K562 (cell line): ENCODE data around the gene KCNF1. TPM values are rescaled to one million over a fixed set of nuclear protein-coding genes. Genes with fewer than 3 reads are reported as not detected.

Source experiments
- ATAC-seq: fragments of 200-7000 bp; cut with Tn5 transposase; 3 replicates; pipeline ENCODE4 v1.9.1; 2020; ENCODE audit warnings: moderate library complexity
- BruUV-seq: library from RNA; stranded (reverse); fragments of 400-500 nt; replicated peaks from 2 replicates; lab custom pipeline; 2021; lab: Mats Ljungman, UMichigan
- CTCF ChIA-PET: fragments of 300-600 bp; formaldehyde crosslinking; extraction: SDS; loops from one replicate; lab custom pipeline; 2021; ENCODE audit warnings: low intra/inter-chr PET ratio; lab: Yijun Ruan, JAX
- POLR2A ChIA-PET: fragments of 300-600, 350-650 bp; sonication (Branson Sonifier 250); formaldehyde crosslinking; extraction: SDS; loops from one replicate; lab custom pipeline; 2021; ENCODE audit warnings: antibody characterized with exemption, inconsistent platforms; lab: Yijun Ruan, JAX
- DNase-seq, 4 experiments: peaks; one replicate each; pipeline versions ENCODE4 v3.0.0 to v3.0.0-alpha.2; 2011 to 2018; ENCODE audit warnings: low spot score in 3 of 4, mixed read lengths in 3 of 4; ENCODE audit errors: extremely low read depth in 1 of 4
- FAIRE-seq: peaks from 2 replicates; lab custom pipeline; 2011; peaks lifted over from hg19 to GRCh38; lab: Jason Lieb, UNC
- H2AFZ ChIP-seq: 2 replicates; pipeline ENCODE4 v1.6.0; 2011; ENCODE audit warnings: low read depth, low read length, control low read depth, inconsistent platforms
- H3K27ac ChIP-seq: fragments of 200-600 bp; 3 replicates; pipeline ENCODE4 v1.8.0; 2011; ENCODE audit warnings: low read depth, mild to moderate bottlenecking, control low read depth, inconsistent platforms, low read length, moderate library complexity, mixed read lengths; ENCODE audit errors: extremely low read depth
- H3K27me3 ChIP-seq, 2 experiments: fragments of 300-600 bp in 1 of 2; 2 replicates in 1 of 2; 3 replicates in 1 of 2; pipeline versions ENCODE4 v1.6.0 to v1.8.0; 2011; ENCODE audit warnings: inconsistent platforms in 2 of 2, low read length in 2 of 2, mild to moderate bottlenecking in 1 of 2, mixed read lengths in 1 of 2, moderate library complexity in 1 of 2; ENCODE audit not compliant: control insufficient read depth in 2 of 2, insufficient read depth in 2 of 2
- H3K36me3 ChIP-seq: fragments of 300-600 bp; 3 replicates; pipeline ENCODE4 v1.8.0; 2011; ENCODE audit warnings: mild to moderate bottlenecking, low read length, inconsistent platforms; ENCODE audit not compliant: control insufficient read depth, insufficient read depth
- H3K4me1 ChIP-seq, 2 experiments: fragments of 200-600 bp in 1 of 2; replicated peaks in 1 of 2; 2 replicates in 1 of 2; 3 replicates in 1 of 2; pipeline versions ENCODE4 v1.5.1 to v1.8.0; 2011; ENCODE audit warnings: inconsistent platforms in 2 of 2, low read length in 2 of 2, mild to moderate bottlenecking in 1 of 2, mixed read lengths in 1 of 2, moderate library complexity in 1 of 2; ENCODE audit not compliant: control insufficient read depth in 2 of 2, insufficient read depth in 2 of 2
- H3K4me2 ChIP-seq: 2 replicates; pipeline ENCODE4 v1.6.1; 2011; ENCODE audit warnings: low read length, control low read depth, inconsistent platforms, mixed read lengths; ENCODE audit not compliant: insufficient read depth
- H3K4me3 ChIP-seq: fragments of 200-600 bp; sonication (generic), shearing (Covaris generic); 2 replicates; pipeline ENCODE4 v1.5.1; 2016; ENCODE audit warnings: control low read depth, inconsistent platforms
- H3K79me2 ChIP-seq: fragments of 200-600 bp; 3 replicates; pipeline ENCODE4 v1.8.0; 2011; ENCODE audit warnings: low read length, inconsistent platforms; ENCODE audit not compliant: control insufficient read depth, insufficient read depth
- H3K9ac ChIP-seq, 2 experiments: 2 replicates each; pipeline versions ENCODE4 v1.6.0 to v1.6.1; 2011; ENCODE audit warnings: low read depth in 2 of 2, low read length in 2 of 2, control low read depth in 1 of 2, inconsistent platforms in 1 of 2, mild to moderate bottlenecking in 1 of 2, mixed read lengths in 1 of 2; ENCODE audit not compliant: insufficient read depth in 1 of 2
- H3K9me1 ChIP-seq: one replicate; pipeline ENCODE4 v1.6.0; 2011; ENCODE audit warnings: inconsistent platforms, mild to moderate bottlenecking, low read length, moderate library complexity; ENCODE audit not compliant: control insufficient read depth, insufficient read depth
- H3K9me3 ChIP-seq: replicated peaks from 2 replicates; pipeline ENCODE4 v1.5.1; 2011; ENCODE audit warnings: low read depth, low read length, inconsistent platforms; ENCODE audit not compliant: control insufficient read depth, insufficient read depth
- H4K20me1 ChIP-seq: replicated peaks from 2 replicates; pipeline ENCODE4 v1.6.1; 2011; ENCODE audit warnings: low read length, inconsistent platforms, mixed read lengths; ENCODE audit not compliant: control insufficient read depth, insufficient read depth
- GABPA ChIP-seq: fragments of 200-800 bp; sonication (Bioruptor generic); conservative IDR thresholded peaks from 2 replicates; pipeline ENCODE4 v1.6.1; 2016; ENCODE audit warnings: low read depth, missing genetic modification characterization, missing compliant biosample characterization
- NFYB ChIP-seq: IDR thresholded peaks from 2 replicates; pipeline ENCODE4 v1.6.1; 2011; ENCODE audit warnings: mild to moderate bottlenecking, moderate library complexity; ENCODE audit not compliant: insufficient read length; ENCODE audit errors: extremely low read depth
- PTRF ChIP-seq: fragments of 450-650 bp; IDR thresholded peaks from 2 replicates; pipeline ENCODE4 v1.6.1; 2016; ENCODE audit warnings: mild to moderate bottlenecking, missing genetic modification characterization, missing compliant biosample characterization
- SNRNP70 ChIP-seq: fragments of 200-400 bp; formaldehyde crosslinking; optimal IDR thresholded peaks from 2 replicates; pipeline ENCODE3; 2017; ENCODE audit warnings: low read depth, low read length
- ZNF134 ChIP-seq: fragments of 250-450 bp; sonication (Bioruptor Pico); conservative IDR thresholded peaks from 2 replicates; pipeline ENCODE4 v1.4.0; 2020
- WGBS: fragments of 100-300 bp; shearing (Covaris generic); methylation state at CpG from one replicate; pipeline ENCODE4 v1.1.6; 2016; ENCODE audit warnings: low coverage, mixed read lengths; ENCODE audit not compliant: insufficient coverage; ENCODE audit errors: missing lambda C conversion rate; 5-methylcytosine and 5-hydroxymethylcytosine counted together
- in situ Hi-C: fragments of 300-500 bp; cut with MboI; formaldehyde crosslinking; loops from 4 replicates; pipeline ENCODE4 v1.15.0; 2018; ENCODE audit warnings: inconsistent platforms, mixed read lengths
- intact Hi-C: fragments of 100-400 bp; cut with micrococcal nuclease; formaldehyde crosslinking; loops from 2 replicates; pipeline ENCODE4 v1.14.2; 2022
- polyA plus RNA-seq, 8 experiments: library from polyadenylated mRNA; depleted of rRNA in 4 of 8; stranded (reverse) in 5 of 8; unstranded in 3 of 8; fragments of >200 nt; fragmentation: Nextera tagmentation in 2 of 8; fragmentation: Illumina TruSeq in 1 of 8; extraction: Ambion mirVana in 2 of 8; extraction: Trizol in 1 of 8; gene quantifications; 2 replicates each; pipeline versions ENCODE4 v1.2.1 to v1.2.3, GENCODE V29; 2011 to 2014; ENCODE audit warnings: inconsistent platforms in 1 of 8, missing spikeins in 1 of 8
- total RNA-seq, 7 experiments: library from RNA; depleted of rRNA in 6 of 7; stranded (reverse); fragments of >200 nt in 6 of 7; fragmentation: Illumina TruSeq in 2 of 7; extraction: Trizol in 2 of 7; gene quantifications; 2 replicates each; pipeline versions ENCODE4 v1.2.1 to v1.2.3, GENCODE V29; 2011 to 2021; ENCODE audit warnings: low replicate concordance in 1 of 7
- TF ChIP-seq, protein P1 (sequence below): fragments of 450-650 bp; IDR thresholded peaks from 2 replicates; pipeline ENCODE4 v1.6.1; 2016; ENCODE audit warnings: low read depth
- TF ChIP-seq, protein P2 (sequence below): IDR thresholded peaks from 2 replicates; pipeline ENCODE4 v1.6.1; 2016; ENCODE audit warnings: missing genetic modification characterization, missing compliant biosample characterization
- TF ChIP-seq, protein P3 (sequence below): fragments of 250-450 bp; sonication (Bioruptor Pico); IDR thresholded peaks from 2 replicates; pipeline ENCODE4 v1.4.0; 2020; ENCODE audit warnings: mild to moderate bottlenecking, moderate library complexity

Gene KCNF1
- total and polyA plus RNA-seq, 9 of the 15 experiments (the other 6 are each of a cell fraction or from before 2014, with no cell fraction given) = not detected

DNA sequence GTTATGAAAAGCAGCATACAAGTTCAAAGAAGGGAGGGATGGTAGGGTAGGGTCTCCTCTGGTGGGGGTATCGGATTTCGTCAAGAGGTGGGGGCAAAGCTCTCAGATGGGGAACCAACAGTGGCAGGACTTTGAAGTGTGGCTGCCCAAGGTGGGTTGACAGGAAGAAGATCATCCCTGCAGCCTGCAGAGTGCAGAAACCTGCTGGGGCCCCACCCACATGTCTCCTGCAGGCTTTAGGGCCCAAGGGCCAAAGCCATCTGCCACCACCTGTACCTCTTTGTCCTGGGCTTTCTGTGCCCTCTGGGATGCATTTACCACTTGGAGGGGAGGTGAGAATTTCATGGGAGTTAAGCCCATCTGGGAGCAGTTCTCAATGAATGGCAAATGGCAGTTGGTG, 42.7 kb downstream of the KCNF1 start:
- CTCF ChIA-PET = no interaction called here
- FAIRE-seq = no peak
- WGBS = 0% methylated on average over 2 of the region's 2 CpGs

More for the DNA sequence above, 42.7 kb downstream of the KCNF1 start:
- Histone ChIP-seq H3K9me1 (no peaks in the 10 kb centered on the region), H4K20me1 (no peaks in the 10 kb centered on the region), H3K9ac (no peak overlapping the region), H3K36me3 (no peaks in the 10 kb centered on the region), H3K9me3 (no peaks in the 10 kb centered on the region), H2AFZ (no peak overlapping the region), H3K27me3 (peaks cover 0 to 6% of the 10 kb centered on the region in 2 experiments; a peak in 2 of 5 replicates), H3K4me1 (no peaks in the 10 kb centered on the region), H3K4me2 (no peak overlapping the region), H3K27ac (no peak overlapping the region), H3K4me3 (no peak overlapping the region), H3K79me2 (no peaks in the 10 kb centered on the region)
- intact Hi-C loops = no loop called here
- DNase-seq = no peak
- POLR2A ChIA-PET = no interaction called here
- in situ Hi-C loops = no loop called here
- ATAC-seq = no peak
- BruUV-seq = no TSS peak
- TF ChIP-seq PTRF (tag) (no peak), SNRNP70 (no peak), ZNF134 (no peak), NFYB (no peak), GABPA (tag) (no peak)
- TF ChIP-seq, protein P1, sequence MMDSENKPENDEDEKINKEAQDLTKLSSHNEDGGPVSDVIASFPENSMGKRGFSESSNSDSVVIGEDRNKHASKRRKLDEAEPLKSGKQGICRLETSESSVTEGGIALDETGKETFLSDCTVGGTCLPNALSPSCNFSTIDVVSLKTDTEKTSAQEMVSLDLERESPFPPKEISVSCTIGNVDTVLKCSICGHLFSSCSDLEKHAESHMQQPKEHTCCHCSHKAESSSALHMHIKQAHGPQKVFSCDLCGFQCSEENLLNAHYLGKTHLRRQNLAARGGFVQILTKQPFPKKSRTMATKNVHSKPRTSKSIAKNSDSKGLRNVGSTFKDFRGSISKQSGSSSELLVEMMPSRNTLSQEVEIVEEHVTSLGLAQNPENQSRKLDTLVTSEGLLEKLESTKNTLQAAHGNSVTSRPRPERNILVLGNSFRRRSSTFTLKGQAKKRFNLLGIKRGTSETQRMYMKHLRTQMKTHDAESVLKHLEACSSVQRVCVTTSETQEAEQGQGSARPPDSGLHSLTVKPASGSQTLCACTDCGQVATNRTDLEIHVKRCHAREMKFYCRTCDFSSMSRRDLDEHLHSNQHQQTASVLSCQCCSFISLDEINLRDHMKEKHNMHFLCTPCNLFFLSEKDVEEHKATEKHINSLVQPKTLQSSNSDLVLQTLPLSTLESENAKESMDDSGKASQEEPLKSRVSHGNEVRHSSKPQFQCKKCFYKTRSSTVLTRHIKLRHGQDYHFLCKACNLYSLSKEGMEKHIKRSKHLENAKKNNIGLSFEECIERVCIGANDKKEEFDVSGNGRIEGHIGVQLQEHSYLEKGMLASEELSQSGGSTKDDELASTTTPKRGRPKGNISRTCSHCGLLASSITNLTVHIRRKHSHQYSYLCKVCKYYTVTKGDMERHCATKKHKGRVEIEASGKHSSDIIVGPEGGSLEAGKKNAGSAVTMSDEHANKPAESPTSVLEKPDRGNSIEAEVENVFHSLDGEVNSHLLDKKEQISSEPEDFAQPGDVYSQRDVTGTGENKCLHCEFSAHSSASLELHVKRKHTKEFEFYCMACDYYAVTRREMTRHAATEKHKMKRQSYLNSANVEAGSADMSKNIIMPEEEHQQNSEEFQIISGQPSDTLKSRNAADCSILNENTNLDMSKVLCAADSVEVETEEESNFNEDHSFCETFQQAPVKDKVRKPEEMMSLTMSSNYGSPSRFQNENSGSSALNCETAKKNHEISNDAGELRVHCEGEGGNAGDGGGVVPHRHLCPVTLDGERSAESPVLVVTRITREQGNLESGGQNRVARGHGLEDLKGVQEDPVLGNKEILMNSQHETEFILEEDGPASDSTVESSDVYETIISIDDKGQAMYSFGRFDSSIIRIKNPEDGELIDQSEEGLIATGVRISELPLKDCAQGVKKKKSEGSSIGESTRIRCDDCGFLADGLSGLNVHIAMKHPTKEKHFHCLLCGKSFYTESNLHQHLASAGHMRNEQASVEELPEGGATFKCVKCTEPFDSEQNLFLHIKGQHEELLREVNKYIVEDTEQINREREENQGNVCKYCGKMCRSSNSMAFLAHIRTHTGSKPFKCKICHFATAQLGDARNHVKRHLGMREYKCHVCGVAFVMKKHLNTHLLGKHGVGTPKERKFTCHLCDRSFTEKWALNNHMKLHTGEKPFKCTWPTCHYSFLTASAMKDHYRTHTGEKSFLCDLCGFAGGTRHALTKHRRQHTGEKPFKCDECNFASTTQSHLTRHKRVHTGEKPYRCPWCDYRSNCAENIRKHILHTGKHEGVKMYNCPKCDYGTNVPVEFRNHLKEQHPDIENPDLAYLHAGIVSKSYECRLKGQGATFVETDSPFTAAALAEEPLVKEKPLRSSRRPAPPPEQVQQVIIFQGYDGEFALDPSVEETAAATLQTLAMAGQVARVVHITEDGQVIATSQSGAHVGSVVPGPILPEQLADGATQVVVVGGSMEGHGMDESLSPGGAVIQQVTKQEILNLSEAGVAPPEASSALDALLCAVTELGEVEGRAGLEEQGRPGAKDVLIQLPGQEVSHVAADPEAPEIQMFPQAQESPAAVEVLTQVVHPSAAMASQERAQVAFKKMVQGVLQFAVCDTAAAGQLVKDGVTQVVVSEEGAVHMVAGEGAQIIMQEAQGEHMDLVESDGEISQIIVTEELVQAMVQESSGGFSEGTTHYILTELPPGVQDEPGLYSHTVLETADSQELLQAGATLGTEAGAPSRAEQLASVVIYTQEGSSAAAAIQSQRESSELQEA = no peak
- TF ChIP-seq, protein P2, sequence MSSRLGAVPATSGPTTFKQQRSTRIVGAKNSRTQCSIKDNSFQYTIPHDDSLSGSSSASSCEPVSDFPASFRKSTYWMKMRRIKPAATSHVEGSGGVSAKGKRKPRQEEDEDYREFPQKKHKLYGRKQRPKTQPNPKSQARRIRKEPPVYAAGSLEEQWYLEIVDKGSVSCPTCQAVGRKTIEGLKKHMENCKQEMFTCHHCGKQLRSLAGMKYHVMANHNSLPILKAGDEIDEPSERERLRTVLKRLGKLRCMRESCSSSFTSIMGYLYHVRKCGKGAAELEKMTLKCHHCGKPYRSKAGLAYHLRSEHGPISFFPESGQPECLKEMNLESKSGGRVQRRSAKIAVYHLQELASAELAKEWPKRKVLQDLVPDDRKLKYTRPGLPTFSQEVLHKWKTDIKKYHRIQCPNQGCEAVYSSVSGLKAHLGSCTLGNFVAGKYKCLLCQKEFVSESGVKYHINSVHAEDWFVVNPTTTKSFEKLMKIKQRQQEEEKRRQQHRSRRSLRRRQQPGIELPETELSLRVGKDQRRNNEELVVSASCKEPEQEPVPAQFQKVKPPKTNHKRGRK (tag) = no peak
- TF ChIP-seq, protein P3, sequence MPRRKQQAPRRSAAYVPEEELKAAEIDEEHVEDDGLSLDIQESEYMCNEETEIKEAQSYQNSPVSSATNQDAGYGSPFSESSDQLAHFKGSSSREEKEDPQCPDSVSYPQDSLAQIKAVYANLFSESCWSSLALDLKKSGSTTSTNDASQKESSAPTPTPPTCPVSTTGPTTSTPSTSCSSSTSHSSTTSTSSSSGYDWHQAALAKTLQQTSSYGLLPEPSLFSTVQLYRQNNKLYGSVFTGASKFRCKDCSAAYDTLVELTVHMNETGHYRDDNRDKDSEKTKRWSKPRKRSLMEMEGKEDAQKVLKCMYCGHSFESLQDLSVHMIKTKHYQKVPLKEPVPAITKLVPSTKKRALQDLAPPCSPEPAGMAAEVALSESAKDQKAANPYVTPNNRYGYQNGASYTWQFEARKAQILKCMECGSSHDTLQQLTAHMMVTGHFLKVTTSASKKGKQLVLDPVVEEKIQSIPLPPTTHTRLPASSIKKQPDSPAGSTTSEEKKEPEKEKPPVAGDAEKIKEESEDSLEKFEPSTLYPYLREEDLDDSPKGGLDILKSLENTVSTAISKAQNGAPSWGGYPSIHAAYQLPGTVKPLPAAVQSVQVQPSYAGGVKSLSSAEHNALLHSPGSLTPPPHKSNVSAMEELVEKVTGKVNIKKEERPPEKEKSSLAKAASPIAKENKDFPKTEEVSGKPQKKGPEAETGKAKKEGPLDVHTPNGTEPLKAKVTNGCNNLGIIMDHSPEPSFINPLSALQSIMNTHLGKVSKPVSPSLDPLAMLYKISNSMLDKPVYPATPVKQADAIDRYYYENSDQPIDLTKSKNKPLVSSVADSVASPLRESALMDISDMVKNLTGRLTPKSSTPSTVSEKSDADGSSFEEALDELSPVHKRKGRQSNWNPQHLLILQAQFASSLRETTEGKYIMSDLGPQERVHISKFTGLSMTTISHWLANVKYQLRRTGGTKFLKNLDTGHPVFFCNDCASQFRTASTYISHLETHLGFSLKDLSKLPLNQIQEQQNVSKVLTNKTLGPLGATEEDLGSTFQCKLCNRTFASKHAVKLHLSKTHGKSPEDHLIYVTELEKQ (CRISPR knock-in tag) = no peak
- TF ChIP-seq, all 486 proteins: peak for 0
